Limb (tissue), 2 donors: ENCODE results near the gene CTSW.

Experiments
- DNase-seq, 2 donors: peaks; one replicate each; pipeline ENCODE4 v3.0.0-alpha.2; 2016; ENCODE audit errors: extremely low spot score in 2 of 2

CTSW gene

DNA sequence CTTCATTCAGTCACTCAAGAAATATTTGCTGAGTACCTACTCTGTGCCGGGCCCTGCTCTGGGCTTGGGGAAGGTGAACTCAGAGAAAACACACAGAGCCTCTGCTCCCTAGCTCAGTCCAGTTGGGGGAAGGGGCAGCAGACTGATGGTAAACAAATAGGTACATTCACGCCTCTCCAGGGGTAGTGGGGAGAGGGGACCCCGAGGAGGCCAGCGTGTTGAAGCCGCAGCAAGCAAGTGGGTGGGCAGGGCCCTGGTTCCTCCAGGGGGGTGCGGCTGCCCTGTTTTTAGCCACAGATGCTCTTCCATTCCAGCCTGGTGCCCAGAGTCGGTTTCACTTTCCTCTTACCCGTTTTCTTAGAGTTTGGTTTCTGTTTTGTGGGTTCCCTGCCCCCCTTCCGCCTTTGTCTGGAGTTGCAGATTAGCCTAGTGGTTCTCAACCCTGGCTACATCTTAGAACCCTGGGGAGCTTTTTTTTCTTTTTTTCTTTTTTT, 48.3 kb downstream of the CTSW start:
- no peak for DNase-seq

DNA sequence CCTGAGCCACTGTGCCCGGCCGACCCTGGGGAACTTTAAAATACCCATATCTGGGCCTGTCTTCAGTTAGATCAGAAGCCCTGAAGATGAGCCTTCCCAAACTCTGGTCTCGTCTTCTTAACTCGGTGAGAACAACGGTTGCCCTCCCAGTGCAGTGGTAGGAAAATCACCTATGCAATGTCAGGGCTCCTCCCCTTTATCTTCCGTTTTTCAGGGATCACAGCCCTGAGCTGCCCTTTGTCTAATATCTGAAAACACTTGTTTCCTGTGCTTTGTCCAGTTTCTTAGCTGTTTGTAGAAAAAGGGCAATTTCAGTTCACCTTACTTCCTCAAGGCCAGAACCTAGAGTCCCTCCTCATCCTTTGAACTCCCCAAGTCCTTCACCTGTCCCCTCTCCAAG, 49.0 kb downstream of the CTSW start:
- no peak for DNase-seq

DNA sequence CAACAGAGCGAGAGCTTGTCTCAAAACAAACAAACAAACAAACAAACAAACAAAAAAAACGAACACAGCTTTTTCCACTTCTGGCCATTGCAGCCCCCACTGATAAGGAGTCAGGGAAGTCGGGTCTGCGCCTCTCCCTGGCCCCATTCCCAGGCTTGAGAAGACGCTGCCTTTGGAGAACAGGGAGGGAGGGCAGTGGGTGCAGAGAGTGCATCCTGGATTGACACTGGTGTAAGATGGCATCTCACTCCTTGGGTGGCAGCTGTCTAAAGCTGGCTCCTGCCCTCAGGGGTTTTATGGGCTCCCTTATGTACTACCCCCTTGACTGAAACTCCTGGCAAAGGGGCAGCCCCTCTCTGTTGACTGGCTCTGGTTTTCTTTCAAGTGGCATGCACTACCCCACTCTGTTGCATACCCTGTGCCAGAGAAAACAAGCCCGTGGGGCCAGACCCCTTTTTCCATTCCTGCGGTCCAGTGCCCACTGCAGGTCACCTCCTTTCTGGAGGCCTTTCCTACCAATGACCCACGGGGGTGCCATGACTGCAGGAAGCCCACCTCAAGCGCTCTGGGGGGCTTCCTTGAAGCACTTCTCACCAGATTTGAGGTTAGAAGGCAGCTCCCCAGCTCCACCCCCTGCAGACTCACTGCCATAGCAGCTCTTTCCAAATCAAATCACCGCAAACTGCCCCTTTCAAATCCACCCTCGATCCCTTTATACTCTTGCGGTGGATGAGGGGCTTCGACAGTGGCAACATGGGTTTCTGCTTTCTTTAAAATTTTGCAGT, 52.3 kb downstream of the CTSW start:
- no peak for DNase-seq

DNA sequence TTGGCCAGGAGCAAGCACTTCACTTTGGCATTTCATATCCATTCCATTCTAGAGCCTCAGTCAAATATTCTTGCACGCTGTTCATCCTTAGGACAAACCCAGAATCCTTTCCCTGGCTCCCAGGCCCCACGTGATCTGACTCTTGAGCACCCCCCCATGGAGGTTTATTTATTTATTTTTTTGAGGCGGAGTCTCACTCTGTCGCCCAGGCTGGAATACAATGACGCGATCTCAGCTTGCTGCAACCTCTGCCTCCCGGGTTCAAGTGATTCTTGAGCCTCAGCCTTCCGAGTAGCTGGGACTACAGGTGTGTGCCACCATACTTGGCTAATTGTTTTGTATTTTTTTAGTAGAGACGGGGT, 52.9 kb downstream of the CTSW start:
- DNase-seq, result no peak
